Loucy (cell line): ENCODE results near the gene ARF6.

Experiments
- CTCF ChIP-seq: fragments of 200-600 bp; sonication (generic); conservative IDR thresholded peaks from 2 replicates; pipeline ENCODE4 v1.5.1; 2014; ENCODE audit warnings: mild to moderate bottlenecking, antibody characterized with exemption, low read length
- EZH2phosphoT487 ChIP-seq: fragments of 200-600 bp; IDR thresholded peaks from 2 replicates; pipeline ENCODE4 v1.6.1; 2018; ENCODE audit warnings: antibody characterized with exemption, mild to moderate bottlenecking, moderate library complexity, borderline replicate concordance

GRCh38 chr14:49875640-49876198 is 17.2 kb upstream of the ARF6 start:
- TF ChIP-seq CTCF (no peak), EZH2phosphoT487 (no peak)
